Hepatocyte (in vitro differentiated cells): ENCODE data around the gene FPR1. TPM values are rescaled to one million over a fixed set of nuclear protein-coding genes. Genes with fewer than 3 reads are reported as not detected.

Experiments
- DNase-seq: peaks from one replicate; pipeline ENCODE4 v3.0.0-alpha.2; 2016; ENCODE audit warnings: low spot score
- H2AFZ ChIP-seq: fragments of 200-600 bp; sonication (generic); 2 replicates; pipeline ENCODE4 v1.6.0; 2016; ENCODE audit warnings: antibody characterized with exemption, mild to moderate bottlenecking
- H3K27ac ChIP-seq: fragments of 200-600 bp; sonication (generic); 2 replicates; pipeline ENCODE4 v1.5.1; 2016; ENCODE audit warnings: mild to moderate bottlenecking
- H3K27me3 ChIP-seq: fragments of 200-600 bp; sonication (generic); 2 replicates; pipeline ENCODE4 v1.6.1; 2016
- H3K36me3 ChIP-seq: fragments of 200-600 bp; sonication (generic); replicated peaks from 2 replicates; pipeline ENCODE4 v1.5.1; 2016; ENCODE audit warnings: low read depth; ENCODE audit not compliant: insufficient read depth
- H3K4me1 ChIP-seq: fragments of 200-600 bp; sonication (generic); 2 replicates; pipeline ENCODE4 v1.5.1; 2016; ENCODE audit warnings: mild to moderate bottlenecking, moderate library complexity; ENCODE audit not compliant: insufficient read depth
- H3K4me2 ChIP-seq: fragments of 200-600 bp; sonication (generic); 2 replicates; pipeline ENCODE4 v1.6.0; 2016
- H3K4me3 ChIP-seq: fragments of 200-600 bp; sonication (generic); 2 replicates; pipeline ENCODE4 v1.5.1; 2016; ENCODE audit warnings: mild to moderate bottlenecking
- H3K79me2 ChIP-seq: fragments of 200-600 bp; sonication (generic); 2 replicates; pipeline ENCODE4 v1.6.0; 2017; ENCODE audit warnings: mild to moderate bottlenecking
- H3K9me2 ChIP-seq: fragments of 200-600 bp; sonication (generic); replicated peaks from 2 replicates; pipeline ENCODE4 v1.6.0; 2017; ENCODE audit warnings: mild to moderate bottlenecking; ENCODE audit not compliant: insufficient read depth
- H3K9me3 ChIP-seq: fragments of 200-600 bp; sonication (generic); 2 replicates; pipeline ENCODE4 v1.5.1; 2016; ENCODE audit warnings: low read depth, mild to moderate bottlenecking
- H4K20me1 ChIP-seq: fragments of 200-600 bp; sonication (generic); 2 replicates; pipeline ENCODE4 v1.6.0; 2016; ENCODE audit warnings: mild to moderate bottlenecking; ENCODE audit not compliant: insufficient read depth, poor library complexity, severe bottlenecking
- CTCF ChIP-seq: fragments of 200-600 bp; sonication (generic); IDR thresholded peaks from 2 replicates; pipeline ENCODE4 v1.5.1; 2016; ENCODE audit warnings: antibody characterized with exemption, mild to moderate bottlenecking; ENCODE audit not compliant: poor library complexity
- EZH2 ChIP-seq: fragments of 200-600 bp; sonication (generic); IDR thresholded peaks from 2 replicates; pipeline ENCODE4 v1.6.1; 2016; ENCODE audit warnings: antibody characterized with exemption, mild to moderate bottlenecking, borderline replicate concordance
- EZH2phosphoT487 ChIP-seq: fragments of 200-600 bp; sonication (generic); IDR thresholded peaks from one replicate; pipeline ENCODE4 v1.6.1; 2018; ENCODE audit warnings: antibody characterized with exemption, mild to moderate bottlenecking, low read depth, moderate library complexity; ENCODE audit not compliant: unreplicated experiment, severe bottlenecking
- WGBS: methylation state at CpG from one replicate; pipeline ENCODE4 v1.1.6; 2016; ENCODE audit warnings: low lambda C conversion rate; ENCODE audit errors: missing lambda C conversion rate; 5-methylcytosine and 5-hydroxymethylcytosine counted together
- polyA plus RNA-seq: library from polyadenylated mRNA; unstranded; fragments of >200 nt; fragmentation: Nextera tagmentation; extraction: Ambion mirVana; gene quantifications from 2 replicates; pipeline ENCODE4 v1.2.1, GENCODE V29; 2016
- total RNA-seq: library from RNA; depleted of rRNA; stranded (reverse); fragments of >200 nt; gene quantifications from 2 replicates; pipeline ENCODE4 v1.2.3, GENCODE V29; 2014

The FPR1 gene
- total and polyA plus RNA-seq, 2 experiments from 2014 or later, result 0.53 to 2.6 TPM

GRCh38 chr19:51754770-51755169 is 3.1 kb upstream of the FPR1 start:
- Histone ChIP-seq H3K4me2 (no peak overlapping the region), H3K4me3 (no peak overlapping the region), H3K27ac (no peak overlapping the region), H3K9me3 (no peaks in the 10 kb centered on the region), H3K79me2 (no peaks in the 10 kb centered on the region), H4K20me1 (no peaks in the 10 kb centered on the region), H3K36me3 (no peaks in the 10 kb centered on the region), H3K9me2 (no peaks in the 10 kb centered on the region), H2AFZ (no peak overlapping the region), H3K4me1 (no peaks in the 10 kb centered on the region), H3K27me3 (no peaks in the 10 kb centered on the region)
- 71% methylated on average over 4 of the region's 4 CpGs for WGBS
- TF ChIP-seq EZH2 (no peak), EZH2phosphoT487 (no peak), CTCF (no peak)
- no peak for DNase-seq

- Histone ChIP-seq H3K9me3 (no peaks in the 10 kb centered on the region), H3K27ac (no peak overlapping the region), H2AFZ (no peak overlapping the region), H3K9me2 (no peaks in the 10 kb centered on the region), H3K79me2 (no peaks in the 10 kb centered on the region), H3K36me3 (no peaks in the 10 kb centered on the region), H3K27me3 (no peaks in the 10 kb centered on the region), H4K20me1 (no peaks in the 10 kb centered on the region), H3K4me3 (no peak overlapping the region), H3K4me2 (no peak overlapping the region), H3K4me1 (no peaks in the 10 kb centered on the region)
- WGBS, result 82% methylated on average over 6 of the region's 6 CpGs
- no peak for DNase-seq
- TF ChIP-seq EZH2phosphoT487, result no peak
- TF ChIP-seq CTCF, result no peak
- no peak for TF ChIP-seq EZH2
Observed at GRCh38 chr19:51754109-51754508, 2.4 kb upstream of the FPR1 start.

GRCh38 chr19:51750400-51751094 is 1.1 kb downstream of the FPR1 start:
- no peak overlapping the region for H3K4me3 ChIP-seq
- H4K20me1 ChIP-seq, result no peaks in the 10 kb centered on the region
- no peaks in the 10 kb centered on the region for H3K79me2 ChIP-seq
- H3K4me1 ChIP-seq, result no peaks in the 10 kb centered on the region
- H3K4me2 ChIP-seq, result no peak overlapping the region
- no peak overlapping the region for H2AFZ ChIP-seq
- H3K27me3 ChIP-seq, result no peaks in the 10 kb centered on the region
- DNase-seq, result no peak
- no peaks in the 10 kb centered on the region for H3K9me3 ChIP-seq
- no peak overlapping the region for H3K27ac ChIP-seq
- no peaks in the 10 kb centered on the region for H3K9me2 ChIP-seq
- TF ChIP-seq CTCF (no peak), EZH2 (no peak), EZH2phosphoT487 (no peak)
- H3K36me3 ChIP-seq, result no peaks in the 10 kb centered on the region
- 68% methylated on average over 7 of the region's 7 CpGs for WGBS

- no peak overlapping the region for H3K4me3 ChIP-seq
- no peaks in the 10 kb centered on the region for H3K9me3 ChIP-seq
- TF ChIP-seq CTCF, result no peak
- no peak overlapping the region for H2AFZ ChIP-seq
- H3K79me2 ChIP-seq, result no peaks in the 10 kb centered on the region
- H3K27me3 ChIP-seq, result no peaks in the 10 kb centered on the region
- no peak overlapping the region for H3K27ac ChIP-seq
- no peaks in the 10 kb centered on the region for H3K4me1 ChIP-seq
- H3K4me2 ChIP-seq, result no peak overlapping the region
- no peak for DNase-seq
- H3K36me3 ChIP-seq, result no peaks in the 10 kb centered on the region
- H3K9me2 ChIP-seq, result no peaks in the 10 kb centered on the region
- WGBS, result 64% methylated on average over 4 of the region's 4 CpGs
- no peaks in the 10 kb centered on the region for H4K20me1 ChIP-seq
Observed at GRCh38 chr19:51749979-51750378, 1.7 kb downstream of the FPR1 start.
